Measurements from ENCODE around the gene TUBB2B. TPM values are rescaled to one million over a fixed set of nuclear protein-coding genes. Genes with fewer than 3 reads are reported as not detected.

Gene TUBB2B
- total RNA-seq, 2 donors from 2014 or later: 2.2 to 2.4 TPM

- Histone ChIP-seq H3K4me1 (peaks cover 0 to 13% of the 10 kb centered on the region in 2 donors), H3K9me3 (no peaks in the 10 kb centered on the region), H3K36me3 (no peaks in the 10 kb centered on the region), H3K27me3 (no peaks in the 10 kb centered on the region), H3K27ac (no peak overlapping the region), H3K4me3 (no peak overlapping the region)
- TF ChIP-seq, protein P1, sequence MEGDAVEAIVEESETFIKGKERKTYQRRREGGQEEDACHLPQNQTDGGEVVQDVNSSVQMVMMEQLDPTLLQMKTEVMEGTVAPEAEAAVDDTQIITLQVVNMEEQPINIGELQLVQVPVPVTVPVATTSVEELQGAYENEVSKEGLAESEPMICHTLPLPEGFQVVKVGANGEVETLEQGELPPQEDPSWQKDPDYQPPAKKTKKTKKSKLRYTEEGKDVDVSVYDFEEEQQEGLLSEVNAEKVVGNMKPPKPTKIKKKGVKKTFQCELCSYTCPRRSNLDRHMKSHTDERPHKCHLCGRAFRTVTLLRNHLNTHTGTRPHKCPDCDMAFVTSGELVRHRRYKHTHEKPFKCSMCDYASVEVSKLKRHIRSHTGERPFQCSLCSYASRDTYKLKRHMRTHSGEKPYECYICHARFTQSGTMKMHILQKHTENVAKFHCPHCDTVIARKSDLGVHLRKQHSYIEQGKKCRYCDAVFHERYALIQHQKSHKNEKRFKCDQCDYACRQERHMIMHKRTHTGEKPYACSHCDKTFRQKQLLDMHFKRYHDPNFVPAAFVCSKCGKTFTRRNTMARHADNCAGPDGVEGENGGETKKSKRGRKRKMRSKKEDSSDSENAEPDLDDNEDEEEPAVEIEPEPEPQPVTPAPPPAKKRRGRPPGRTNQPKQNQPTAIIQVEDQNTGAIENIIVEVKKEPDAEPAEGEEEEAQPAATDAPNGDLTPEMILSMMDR (IDR thresholded peaks at IDR 0.05): no peak
- no peak for DNase-seq (ENCODE audit: low spot score)
Observed at GRCh38 chr6:3252861-3253596, 25.6 kb upstream of the TUBB2B start.

DNA sequence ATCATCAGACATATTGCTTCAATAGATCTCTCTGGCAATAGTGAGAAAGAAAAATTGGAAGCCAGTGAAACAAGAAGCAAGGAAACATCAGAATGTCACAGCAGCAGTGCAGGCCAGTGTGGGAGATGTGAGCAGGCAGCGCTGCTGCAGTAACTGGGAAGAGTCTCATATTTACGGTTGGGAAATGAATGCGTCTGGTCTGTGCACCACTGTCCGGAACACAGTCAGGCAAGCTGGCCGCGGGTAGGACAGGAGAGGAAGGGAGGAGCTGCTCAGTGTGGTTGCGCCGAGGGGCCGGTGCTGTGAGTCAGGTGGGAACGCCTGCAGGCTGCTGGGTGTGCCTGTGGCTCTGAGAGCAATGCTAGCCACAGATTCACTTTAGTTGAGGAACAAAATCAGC lies 24.9 kb upstream of the TUBB2B start:
- no peaks in the 10 kb centered on the region for H3K9me3 ChIP-seq
- H3K27ac ChIP-seq: no peak overlapping the region
- no peaks in the 10 kb centered on the region for H3K27me3 ChIP-seq
- no peaks in the 10 kb centered on the region for H3K36me3 ChIP-seq
- TF ChIP-seq, protein P1 (IDR thresholded peaks at IDR 0.05): no peak
- DNase-seq (ENCODE audit: low spot score): no peak
- no peak overlapping the region for H3K4me3 ChIP-seq
- peaks cover 0 to 13% of the 10 kb centered on the region in 2 donors for H3K4me1 ChIP-seq

- Histone ChIP-seq H3K4me3 (no peak overlapping the region), H3K27me3 (no peaks in the 10 kb centered on the region), H3K36me3 (no peaks in the 10 kb centered on the region), H3K4me1 (peaks cover 0 to 13% of the 10 kb centered on the region in 2 donors), H3K27ac (no peak overlapping the region), H3K9me3 (no peaks in the 10 kb centered on the region)
- TF ChIP-seq, protein P1 (IDR thresholded peaks at IDR 0.05): peak; percentile 97 to 98
- DNase-seq (ENCODE audit: low spot score): peak; percentile 82
Observed at GRCh38 chr6:3251462-3252314, 24.2 kb upstream of the TUBB2B start.

GRCh38 chr6:3250231-3250675 lies 22.8 kb upstream of the TUBB2B start:
- Histone ChIP-seq H3K4me1 (peaks cover 0 to 13% of the 10 kb centered on the region in 2 donors), H3K36me3 (no peaks in the 10 kb centered on the region), H3K4me3 (no peak overlapping the region), H3K27me3 (no peaks in the 10 kb centered on the region), H3K27ac (peak overlapping the region in 1 of 2 donors; percentile 27), H3K9me3 (no peaks in the 10 kb centered on the region)
- no peak for DNase-seq (ENCODE audit: low spot score)
- TF ChIP-seq, protein P1 (IDR thresholded peaks at IDR 0.05): no peak

DNA sequence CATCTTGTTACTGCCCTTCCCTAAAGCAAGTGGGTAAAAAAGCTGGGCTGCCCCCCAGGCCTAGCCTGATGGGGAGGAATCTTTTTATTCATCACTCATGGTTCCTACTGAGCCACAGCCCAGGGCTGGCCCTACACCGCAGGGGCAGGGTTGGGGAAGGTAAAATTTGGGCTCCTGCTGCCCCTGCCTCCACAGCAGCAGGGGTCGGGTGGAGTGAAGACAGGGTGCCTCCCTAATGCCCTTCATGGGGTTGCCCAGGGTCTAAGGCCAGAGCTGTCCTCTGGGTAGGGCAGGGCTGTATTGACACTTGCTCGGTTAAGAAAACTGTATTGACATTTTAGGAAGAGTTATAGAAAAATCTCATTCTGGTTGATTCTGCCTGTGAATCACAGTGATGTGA lies 22.4 kb upstream of the TUBB2B start:
- Histone ChIP-seq H3K27ac (peak overlapping the region; percentile 23 to 27), H3K27me3 (no peaks in the 10 kb centered on the region), H3K36me3 (no peaks in the 10 kb centered on the region), H3K4me3 (no peak overlapping the region), H3K9me3 (no peaks in the 10 kb centered on the region), H3K4me1 (peaks cover 0 to 13% of the 10 kb centered on the region in 2 donors)
- DNase-seq (ENCODE audit: low spot score): no peak
- TF ChIP-seq, protein P1 (IDR thresholded peaks at IDR 0.05): no peak
